HEK293 (cell line): ENCODE data around the gene TC2N.

ENCODE experiments used
- ZNF121 ChIP-seq: fragments of 450-650 bp; formaldehyde crosslinking; IDR thresholded peaks from 2 replicates; pipeline ENCODE4 v1.5.1; 2016; ENCODE audit warnings: missing biosample characterization, missing genetic modification characterization
- TF ChIP-seq, protein P1 (sequence below): fragments of 450-650 bp; formaldehyde crosslinking; IDR thresholded peaks from 2 replicates; pipeline ENCODE4 v1.5.1; 2016; ENCODE audit warnings: missing biosample characterization, missing genetic modification characterization

DNA sequence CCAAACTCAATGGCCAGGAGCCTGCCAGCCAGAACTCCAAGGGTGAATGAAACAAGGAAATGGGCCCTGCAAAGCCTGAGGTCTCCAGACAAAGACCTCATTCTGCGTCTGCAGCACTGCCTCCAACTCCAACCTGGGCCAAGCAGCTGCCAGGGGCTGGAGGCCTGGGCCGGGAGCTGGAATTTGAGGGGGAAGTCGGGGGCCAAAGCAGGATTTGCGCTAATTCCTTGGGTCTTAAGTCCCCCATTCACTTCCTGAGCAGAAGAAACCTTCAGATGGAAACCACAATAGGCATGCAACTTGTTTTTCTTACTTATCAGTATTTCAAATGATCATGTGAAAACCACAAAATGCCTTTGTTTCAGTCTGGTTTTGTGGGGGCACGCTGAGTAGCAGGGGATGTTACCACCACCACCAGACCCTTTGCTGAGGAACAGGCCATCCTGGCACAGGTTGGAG is 23.0 kb upstream of the TC2N start:
- TF ChIP-seq, protein P1, sequence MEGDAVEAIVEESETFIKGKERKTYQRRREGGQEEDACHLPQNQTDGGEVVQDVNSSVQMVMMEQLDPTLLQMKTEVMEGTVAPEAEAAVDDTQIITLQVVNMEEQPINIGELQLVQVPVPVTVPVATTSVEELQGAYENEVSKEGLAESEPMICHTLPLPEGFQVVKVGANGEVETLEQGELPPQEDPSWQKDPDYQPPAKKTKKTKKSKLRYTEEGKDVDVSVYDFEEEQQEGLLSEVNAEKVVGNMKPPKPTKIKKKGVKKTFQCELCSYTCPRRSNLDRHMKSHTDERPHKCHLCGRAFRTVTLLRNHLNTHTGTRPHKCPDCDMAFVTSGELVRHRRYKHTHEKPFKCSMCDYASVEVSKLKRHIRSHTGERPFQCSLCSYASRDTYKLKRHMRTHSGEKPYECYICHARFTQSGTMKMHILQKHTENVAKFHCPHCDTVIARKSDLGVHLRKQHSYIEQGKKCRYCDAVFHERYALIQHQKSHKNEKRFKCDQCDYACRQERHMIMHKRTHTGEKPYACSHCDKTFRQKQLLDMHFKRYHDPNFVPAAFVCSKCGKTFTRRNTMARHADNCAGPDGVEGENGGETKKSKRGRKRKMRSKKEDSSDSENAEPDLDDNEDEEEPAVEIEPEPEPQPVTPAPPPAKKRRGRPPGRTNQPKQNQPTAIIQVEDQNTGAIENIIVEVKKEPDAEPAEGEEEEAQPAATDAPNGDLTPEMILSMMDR (tag by site-specific recombination), result no peak
- TF ChIP-seq ZNF121 (tag by site-specific recombination), result no peak
